Ascending aorta (tissue), 2 donors: ENCODE measurements around the gene EFCC1. TPM values are rescaled to one million over a fixed set of nuclear protein-coding genes. Genes with fewer than 3 reads are reported as not detected.
"Not testable (repeated sequence)": the region's sequence is repeated elsewhere in the genome, so short reads cannot be mapped to it uniquely, and the experiment has no call there.

Experiments
- DNase-seq, 2 donors: peaks; one replicate each; pipeline ENCODE4 v3.0.0-alpha.2; 2019; ENCODE audit warnings: low spot score in 2 of 2
- H3K27ac ChIP-seq, 2 donors: fragments of 200-600 bp; sonication (generic); one replicate each; pipeline ENCODE4 v1.5.1; 2016 to 2017; ENCODE audit warnings: mild to moderate bottlenecking in 1 of 2
- H3K27me3 ChIP-seq: fragments of 200-600 bp; sonication (generic); one replicate; pipeline ENCODE4 v1.5.1; 2017
- H3K36me3 ChIP-seq, 2 donors: fragments of 200-600 bp; sonication (generic); one replicate each; pipeline ENCODE4 v1.5.1; 2016
- H3K4me1 ChIP-seq, 2 donors: fragments of 200-600 bp; sonication (generic); one replicate each; pipeline ENCODE4 v1.5.1; 2016 to 2017; ENCODE audit warnings: mild to moderate bottlenecking in 1 of 2
- H3K4me3 ChIP-seq, 2 donors: fragments of 200-600 bp; sonication (generic); one replicate each; pipeline ENCODE4 v1.5.1; 2016 to 2017; ENCODE audit warnings: mild to moderate bottlenecking in 1 of 2
- H3K9me3 ChIP-seq, 2 donors: fragments of 200-600 bp; sonication (generic); one replicate each; pipeline ENCODE4 v1.5.1; 2016
- intact Hi-C: fragments of 100-400 bp; cut with DNase I; formaldehyde crosslinking; loops from one replicate; pipeline ENCODE4 v1.15.1; 2023
- total RNA-seq: library from RNA; depleted of rRNA; stranded (reverse); fragments of >200 nt; gene quantifications from one replicate; pipeline ENCODE4 v1.1.0, GENCODE V29; 2016
- TF ChIP-seq, protein P1 (sequence below), 3 experiments: fragments of 200-600 bp in 2 of 3; fragments of 450-650 bp in 1 of 3; sonication (generic) in 2 of 3; IDR thresholded peaks; one replicate each; pipeline ENCODE4 v1.5.1; 2016 to 2019; ENCODE audit warnings: antibody characterized with exemption in 3 of 3, mild to moderate bottlenecking in 1 of 3, moderate library complexity in 1 of 3

EFCC1 gene
- total RNA-seq, 1 donor from 2014 or later = 3.6 TPM

DNA sequence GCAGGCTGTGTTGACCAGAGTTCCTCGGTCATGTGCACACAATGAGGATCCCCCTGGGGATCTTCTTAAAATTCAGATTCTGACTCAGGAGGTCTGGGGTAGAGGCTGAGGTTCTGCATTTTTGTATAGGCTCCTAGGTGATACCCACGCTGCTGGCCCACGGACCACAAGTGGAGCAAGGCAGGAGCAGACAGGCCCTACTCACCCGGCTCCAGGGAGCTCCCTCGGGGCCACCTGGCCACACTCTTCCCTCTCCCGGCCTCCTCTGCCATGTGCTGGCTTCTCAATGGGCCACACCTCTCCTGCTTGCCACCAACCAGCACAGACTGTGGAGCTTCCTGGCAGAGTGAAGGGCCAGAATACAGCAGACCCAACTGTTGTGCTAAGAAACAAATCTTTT, 83.4 kb downstream of the EFCC1 start:
- H3K4me3 ChIP-seq = no peak overlapping the region
- TF ChIP-seq, protein P1, sequence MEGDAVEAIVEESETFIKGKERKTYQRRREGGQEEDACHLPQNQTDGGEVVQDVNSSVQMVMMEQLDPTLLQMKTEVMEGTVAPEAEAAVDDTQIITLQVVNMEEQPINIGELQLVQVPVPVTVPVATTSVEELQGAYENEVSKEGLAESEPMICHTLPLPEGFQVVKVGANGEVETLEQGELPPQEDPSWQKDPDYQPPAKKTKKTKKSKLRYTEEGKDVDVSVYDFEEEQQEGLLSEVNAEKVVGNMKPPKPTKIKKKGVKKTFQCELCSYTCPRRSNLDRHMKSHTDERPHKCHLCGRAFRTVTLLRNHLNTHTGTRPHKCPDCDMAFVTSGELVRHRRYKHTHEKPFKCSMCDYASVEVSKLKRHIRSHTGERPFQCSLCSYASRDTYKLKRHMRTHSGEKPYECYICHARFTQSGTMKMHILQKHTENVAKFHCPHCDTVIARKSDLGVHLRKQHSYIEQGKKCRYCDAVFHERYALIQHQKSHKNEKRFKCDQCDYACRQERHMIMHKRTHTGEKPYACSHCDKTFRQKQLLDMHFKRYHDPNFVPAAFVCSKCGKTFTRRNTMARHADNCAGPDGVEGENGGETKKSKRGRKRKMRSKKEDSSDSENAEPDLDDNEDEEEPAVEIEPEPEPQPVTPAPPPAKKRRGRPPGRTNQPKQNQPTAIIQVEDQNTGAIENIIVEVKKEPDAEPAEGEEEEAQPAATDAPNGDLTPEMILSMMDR (IDR thresholded peaks at IDR 0.05) = no peak
- H3K27me3 ChIP-seq = no peaks in the 10 kb centered on the region
- no peak for DNase-seq
- H3K4me1 ChIP-seq = peaks cover 5 to 9% of the 10 kb centered on the region in 2 donors
- no peaks in the 10 kb centered on the region for H3K9me3 ChIP-seq
- H3K27ac ChIP-seq = no peak overlapping the region
- no peaks in the 10 kb centered on the region for H3K36me3 ChIP-seq
- intact Hi-C loops = no loop called here

DNA sequence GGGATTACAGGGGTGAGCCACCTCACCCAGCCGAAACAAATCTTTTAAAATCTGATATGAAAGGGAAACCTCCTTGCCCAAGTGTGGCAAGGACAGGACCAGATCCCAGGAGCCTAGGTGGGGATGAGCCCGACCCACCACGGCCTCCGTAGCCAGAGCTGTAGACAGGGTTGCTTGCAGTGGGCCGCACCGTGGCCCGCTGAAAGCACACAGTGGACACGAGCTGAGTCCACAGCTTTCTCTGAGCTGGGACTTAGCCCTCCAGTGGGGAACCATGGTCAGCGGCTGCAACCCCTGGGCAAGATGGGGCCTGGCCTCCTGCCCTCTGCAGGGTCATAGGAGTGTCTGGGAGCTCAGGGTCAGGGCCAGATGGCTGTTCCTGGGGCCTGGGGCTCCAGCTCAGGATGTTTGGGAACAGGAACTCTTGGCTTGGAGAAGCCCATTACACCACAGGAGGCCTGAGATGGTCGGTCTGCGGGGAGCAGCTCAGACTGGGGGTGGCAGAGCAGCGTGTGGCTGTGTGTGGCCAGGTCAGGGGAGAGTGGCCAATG, 84.1 kb downstream of the EFCC1 start:
- no peak overlapping the region for H3K4me3 ChIP-seq
- H3K4me1 ChIP-seq = peaks cover 5 to 9% of the 10 kb centered on the region in 2 donors
- H3K9me3 ChIP-seq = no peaks in the 10 kb centered on the region
- no peaks in the 10 kb centered on the region for H3K27me3 ChIP-seq
- no peak overlapping the region for H3K27ac ChIP-seq
- TF ChIP-seq, protein P1 (IDR thresholded peaks at IDR 0.05) = no peak
- DNase-seq = no peak
- H3K36me3 ChIP-seq = no peaks in the 10 kb centered on the region
- intact Hi-C loops = loop anchor here (5.0 kb wide), 1 partner anchor 113 kb away; no protein-coding TSS in a partner anchor

DNA sequence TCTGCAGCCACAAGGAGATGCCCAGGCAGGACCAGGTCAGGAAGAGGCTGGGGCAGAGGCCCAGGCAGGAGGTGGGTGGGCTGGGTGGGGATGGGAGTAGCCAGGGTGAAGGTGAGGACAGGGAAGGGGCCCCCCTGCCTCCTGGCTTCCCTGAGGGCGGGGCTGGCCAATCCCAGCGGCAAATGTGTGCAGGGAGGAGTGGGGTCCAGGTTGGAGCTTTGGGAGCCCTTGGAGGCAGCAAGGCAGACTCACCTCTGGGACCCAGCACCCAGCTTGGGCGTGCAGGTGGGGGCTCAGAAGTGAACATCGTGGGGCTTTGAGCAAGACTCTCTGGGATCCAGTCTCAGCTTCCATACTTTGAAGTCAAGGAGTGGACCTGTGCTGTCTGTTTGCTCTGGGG, 84.7 kb downstream of the EFCC1 start:
- DNase-seq = no peak
- TF ChIP-seq, protein P1 (IDR thresholded peaks at IDR 0.05) = no peak

DNA sequence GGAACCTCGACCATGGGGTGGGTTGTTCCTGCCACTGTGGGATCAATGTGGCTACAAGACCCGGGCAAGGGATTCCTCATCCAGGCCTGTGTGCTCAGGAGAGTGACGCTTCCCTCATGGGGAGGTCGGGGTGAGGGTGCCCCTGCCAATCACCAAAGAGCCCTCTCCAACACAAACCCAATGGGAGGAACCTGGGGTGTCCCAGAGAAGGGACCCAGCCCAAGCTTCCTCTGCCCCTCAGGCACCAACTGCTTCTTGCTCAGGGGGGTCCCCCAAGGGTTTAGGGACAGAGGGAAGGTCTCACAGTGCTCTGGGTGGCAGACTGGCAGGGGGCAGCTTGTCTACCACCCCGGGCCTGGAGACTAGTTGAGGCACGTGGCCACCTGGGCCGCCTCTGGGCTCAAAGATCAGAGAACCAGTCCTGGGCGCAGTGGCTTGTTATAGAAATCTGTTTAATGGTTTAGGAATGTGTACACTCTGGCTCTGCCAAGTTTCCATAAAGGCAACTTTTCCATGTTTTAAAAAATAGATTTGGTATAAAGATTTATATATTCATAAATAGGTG, 86.1 kb downstream of the EFCC1 start:
- peak overlapping the region; percentile 92 to 93 for H3K27ac ChIP-seq
- H3K4me3 ChIP-seq = no peak overlapping the region
- H3K36me3 ChIP-seq = peaks cover 1 to 8% of the 10 kb centered on the region in 2 donors
- intact Hi-C loops = loop anchor here (2.0 to 5.0 kb wide), 3 partner anchors 34 to 115 kb away; no protein-coding TSS in a partner anchor
- TF ChIP-seq, protein P1 (IDR thresholded peaks at IDR 0.05) = no peak
- peaks cover 5 to 9% of the 10 kb centered on the region in 2 donors for H3K4me1 ChIP-seq
- DNase-seq = peak in 1 of 2 donors; percentile 86
- H3K9me3 ChIP-seq = no peaks in the 10 kb centered on the region
- no peaks in the 10 kb centered on the region for H3K27me3 ChIP-seq

More for the DNA sequence above, 84.7 kb downstream of the EFCC1 start:
- Histone ChIP-seq H3K9me3 (no peaks in the 10 kb centered on the region), H3K27me3 (no peaks in the 10 kb centered on the region), H3K4me1 (peaks cover 5 to 9% of the 10 kb centered on the region in 2 donors), H3K36me3 (no peaks in the 10 kb centered on the region), H3K4me3 (no peak overlapping the region), H3K27ac (peak overlapping the region; percentile 7 to 18)
- intact Hi-C loops = loop anchor here (2.0 to 5.0 kb wide), 3 partner anchors 33 to 114 kb away; no protein-coding TSS in a partner anchor

DNA sequence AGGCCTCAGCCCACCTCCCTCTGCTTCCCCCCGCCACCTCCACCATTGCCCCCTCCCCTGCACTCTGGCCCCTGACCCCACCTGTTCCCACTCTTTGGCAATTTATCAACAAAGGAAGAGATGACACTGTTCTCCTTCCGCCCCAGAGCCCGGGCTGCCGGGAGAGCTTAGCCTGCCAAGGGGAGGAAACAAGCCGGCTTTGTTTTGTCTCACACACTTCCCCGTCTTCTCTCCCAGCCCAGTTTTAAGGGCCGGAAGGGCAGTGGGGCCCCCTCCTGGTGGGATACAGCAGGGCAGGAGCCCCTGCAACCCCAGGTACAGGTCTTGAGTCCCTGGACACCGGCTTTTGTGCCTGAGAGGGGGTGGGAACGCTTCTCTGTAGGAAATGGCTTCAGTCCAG, 86.8 kb downstream of the EFCC1 start:
- not testable (repeated sequence) for H3K9me3 ChIP-seq, DNase-seq, H3K27me3 ChIP-seq, H3K4me1 ChIP-seq, H3K4me3 ChIP-seq
- peak overlapping the region; percentile 67 to 69 for H3K27ac ChIP-seq
- H3K36me3 ChIP-seq = peaks cover 6 to 12% of the 10 kb centered on the region in 2 donors
- intact Hi-C loops = loop anchor here (2.0 to 5.0 kb wide), 3 partner anchors 35 to 116 kb away; no protein-coding TSS in a partner anchor

DNA sequence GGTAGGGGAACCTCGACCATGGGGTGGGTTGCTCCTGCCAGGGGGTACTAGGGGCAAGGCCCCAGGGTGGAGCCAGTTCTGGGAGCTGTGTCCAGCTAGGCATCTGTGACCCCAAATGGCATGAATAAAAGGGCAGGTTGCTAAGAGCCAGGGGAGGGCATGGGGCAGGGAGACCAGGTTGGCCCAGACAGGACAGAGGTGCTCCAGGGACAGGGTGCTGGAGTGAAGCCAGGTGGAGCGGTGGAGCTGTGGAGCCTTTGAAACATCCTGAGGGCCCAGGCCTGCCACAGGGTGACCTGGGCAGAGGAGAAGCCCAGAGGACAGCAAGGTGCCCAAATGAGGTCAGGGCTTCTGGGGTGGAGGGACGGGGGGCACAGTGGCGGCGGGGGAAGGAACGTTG, 87.2 kb downstream of the EFCC1 start:
- not testable (repeated sequence) for H3K4me3 ChIP-seq, H3K4me1 ChIP-seq, H3K27me3 ChIP-seq, H3K27ac ChIP-seq, DNase-seq, H3K9me3 ChIP-seq
- intact Hi-C loops = loop anchor here (5.0 kb wide), 1 partner anchor 116 kb away; no protein-coding TSS in a partner anchor
- peaks cover 10 to 16% of the 10 kb centered on the region in 2 donors for H3K36me3 ChIP-seq

Other genes starting within 250 kb of the EFCC1 start
- gene ACAD9, start 121.7 kb upstream of the EFCC1 start, total RNA-seq = 23.4 TPM
- not detected for gene CFAP92, start 7.2 kb upstream of the EFCC1 start, total RNA-seq
- gene GP9, start 59.5 kb downstream of the EFCC1 start, total RNA-seq = not detected
- gene RAB43, start 120.5 kb downstream of the EFCC1 start, total RNA-seq = 72.9 TPM
- gene ISY1, start 159.8 kb downstream of the EFCC1 start, total RNA-seq = 22.5 TPM
- gene CNBP, start 182.6 kb downstream of the EFCC1 start, total RNA-seq = 166 TPM
- 224 TPM for gene COPG1, start 248.3 kb downstream of the EFCC1 start, total RNA-seq